Neuronal stem cell (in vitro differentiated cells): ENCODE data around the gene RITA1.

Source experiments
- DNase-seq: peaks from one replicate; pipeline ENCODE4 v3.0.0-alpha.2; 2013; ENCODE audit warnings: low spot score
- H2AFZ ChIP-seq: one replicate; pipeline ENCODE4 v1.6.1; 2013; ENCODE audit warnings: mild to moderate bottlenecking, low read length, inconsistent platforms
- H2AK5ac ChIP-seq: 2 replicates; pipeline ENCODE4 v1.6.1; 2013; ENCODE audit warnings: low read depth, mild to moderate bottlenecking, inconsistent platforms, low read length, moderate library complexity, mixed read lengths
- H2BK120ac ChIP-seq: 2 replicates; pipeline ENCODE4 v1.6.1; 2013; ENCODE audit warnings: low read depth, mild to moderate bottlenecking, inconsistent platforms, low read length, moderate library complexity, mixed read lengths
- H2BK12ac ChIP-seq: one replicate; pipeline ENCODE4 v1.6.1; 2013; ENCODE audit warnings: low read length, inconsistent platforms
- H2BK15ac ChIP-seq: 2 replicates; pipeline ENCODE4 v1.6.1; 2013; ENCODE audit warnings: mild to moderate bottlenecking, low read length, inconsistent platforms, mixed read lengths
- H2BK5ac ChIP-seq: one replicate; pipeline ENCODE4 v1.6.1; 2013; ENCODE audit warnings: inconsistent platforms, mild to moderate bottlenecking, low read length, moderate library complexity
- H3K14ac ChIP-seq: one replicate; pipeline ENCODE4 v1.6.1; 2013; ENCODE audit warnings: low read length, inconsistent platforms
- H3K18ac ChIP-seq: 2 replicates; pipeline ENCODE4 v1.6.1; 2013; ENCODE audit warnings: low read length, inconsistent platforms
- H3K23ac ChIP-seq: 2 replicates; pipeline ENCODE4 v1.6.1; 2013; ENCODE audit warnings: low read depth, mild to moderate bottlenecking, mixed read lengths, low read length, inconsistent platforms; ENCODE audit not compliant: poor library complexity
- H3K27ac ChIP-seq: replicated peaks from 3 replicates; pipeline ENCODE4 v1.5.1; 2013; ENCODE audit warnings: low read length, inconsistent platforms
- H3K27me3 ChIP-seq, 3 experiments: 2 replicates each; pipeline ENCODE4 v1.6.1; 2013; ENCODE audit warnings: low read length in 3 of 3, mild to moderate bottlenecking in 2 of 3, inconsistent platforms in 1 of 3, low read depth in 1 of 3, mixed read lengths in 1 of 3, moderate library complexity in 1 of 3; ENCODE audit not compliant: control insufficient read depth in 3 of 3, insufficient read depth in 3 of 3
- H3K36me3 ChIP-seq, 2 donors: replicated peaks in 1 of 2; 2 replicates each; pipeline ENCODE4 v1.6.1; 2013; ENCODE audit warnings: low read length in 2 of 2; ENCODE audit not compliant: control insufficient read depth in 2 of 2, insufficient read depth in 2 of 2
- H3K4ac ChIP-seq: 2 replicates; pipeline ENCODE4 v1.6.1; 2013; ENCODE audit warnings: inconsistent platforms, mild to moderate bottlenecking, low read length, moderate library complexity
- H3K4me1 ChIP-seq, 2 donors: 1 replicate in 1 of 2; 2 replicates in 1 of 2; pipeline ENCODE4 v1.6.1; 2013; ENCODE audit warnings: low read length in 2 of 2, low read depth in 1 of 2; ENCODE audit not compliant: control insufficient read depth in 2 of 2, insufficient read depth in 1 of 2
- H3K4me2 ChIP-seq: one replicate; pipeline ENCODE4 v1.6.1; 2013; ENCODE audit warnings: mild to moderate bottlenecking, low read length, inconsistent platforms; ENCODE audit not compliant: insufficient read depth, poor library complexity, severe bottlenecking
- H3K4me3 ChIP-seq, 2 donors: 2 replicates each; pipeline ENCODE4 v1.5.1; 2013; ENCODE audit warnings: low read length in 2 of 2, mild to moderate bottlenecking in 2 of 2, inconsistent platforms in 1 of 2, moderate library complexity in 1 of 2
- H3K79me1 ChIP-seq: one replicate; pipeline ENCODE4 v1.6.1; 2013; ENCODE audit warnings: low read depth, mild to moderate bottlenecking, inconsistent platforms, low read length, moderate library complexity
- H3K9ac ChIP-seq: one replicate; pipeline ENCODE4 v1.6.1; 2013; ENCODE audit warnings: mild to moderate bottlenecking, low read depth, low read length, inconsistent platforms; ENCODE audit not compliant: poor library complexity
- H3K9me3 ChIP-seq, 2 donors: replicated peaks in 1 of 2; 2 replicates each; pipeline versions ENCODE3 to v1.6.1; 2013; ENCODE audit warnings: low read length in 2 of 2, mild to moderate bottlenecking in 2 of 2, inconsistent platforms in 1 of 2, low read depth in 1 of 2, mixed read lengths in 1 of 2, moderate library complexity in 1 of 2; ENCODE audit not compliant: control insufficient read depth in 2 of 2, insufficient read depth in 1 of 2
- H4K8ac ChIP-seq: one replicate; pipeline ENCODE4 v1.6.1; 2013; ENCODE audit warnings: low read depth, mild to moderate bottlenecking, inconsistent platforms, low read length, moderate library complexity
- H4K91ac ChIP-seq: one replicate; pipeline ENCODE4 v1.6.1; 2013; ENCODE audit warnings: low read length, low read depth, mild to moderate bottlenecking, inconsistent platforms; ENCODE audit not compliant: poor library complexity
- WGBS, 2 donors: extraction: QIAGEN DNeasy Blood & Tissue Kit; methylation state at CpG; one replicate each; pipeline ENCODE4 v1.1.7; 2013; ENCODE audit warnings: missing lambda C conversion rate in 2 of 2, mixed read lengths in 1 of 2; ENCODE audit not compliant: insufficient read length in 2 of 2, insufficient replicate concordance in 1 of 2; ENCODE audit errors: extremely low coverage in 2 of 2; 5-methylcytosine and 5-hydroxymethylcytosine counted together

Gene RITA1

GRCh38 chr12:113232840-113233585, 47.5 kb downstream of the RITA1 start:
- no peak overlapping the region for H2BK5ac ChIP-seq
- DNase-seq = no peak

GRCh38 chr12:113233967-113234366, 48.4 kb downstream of the RITA1 start:
- WGBS, 2 donors = no CpG with 5 or more reads among the region's 4 CpGs
- H3K27ac ChIP-seq = no peak overlapping the region
- no peak overlapping the region for H3K23ac ChIP-seq
- no peaks in the 10 kb centered on the region for H3K79me1 ChIP-seq
- no peak overlapping the region for H4K91ac ChIP-seq
- H3K4me3 ChIP-seq = no peak overlapping the region
- no peak overlapping the region for H2BK5ac ChIP-seq
- H2BK12ac ChIP-seq = no peak overlapping the region
- H2AK5ac ChIP-seq = no peak overlapping the region
- peaks cover 3 to 5% of the 10 kb centered on the region in 2 donors for H3K9me3 ChIP-seq
- DNase-seq = no peak
- H3K14ac ChIP-seq = no peak overlapping the region
- no peak overlapping the region for H2AFZ ChIP-seq
- no peak overlapping the region for H3K9ac ChIP-seq
- H4K8ac ChIP-seq = no peak overlapping the region
- H3K36me3 ChIP-seq = peaks cover 12 to 21% of the 10 kb centered on the region in 2 donors
- no peak overlapping the region for H3K4ac ChIP-seq
- peaks cover 7 to 20% of the 10 kb centered on the region in 2 donors for H3K4me1 ChIP-seq
- H3K18ac ChIP-seq = no peak overlapping the region
- H2BK15ac ChIP-seq = no peak overlapping the region
- H3K4me2 ChIP-seq = no peak overlapping the region
- no peak overlapping the region for H2BK120ac ChIP-seq
- no peaks in the 10 kb centered on the region for H3K27me3 ChIP-seq

More at GRCh38 chr12:113232840-113233585, 47.5 kb downstream of the RITA1 start:
- Histone ChIP-seq H2AFZ (no peak overlapping the region), H4K8ac (no peak overlapping the region), H3K4me1 (peaks cover 10 to 20% of the 10 kb centered on the region in 2 donors), H4K91ac (no peak overlapping the region), H2AK5ac (peak overlapping the region; percentile 66), H3K36me3 (peaks cover 12 to 21% of the 10 kb centered on the region in 2 donors), H3K79me1 (no peaks in the 10 kb centered on the region), H3K9ac (no peak overlapping the region), H3K4me2 (no peak overlapping the region), H3K27ac (no peak overlapping the region), H3K9me3 (peaks cover 3 to 5% of the 10 kb centered on the region in 2 donors), H3K18ac (peak overlapping the region; percentile 55), H3K4ac (no peak overlapping the region), H3K23ac (no peak overlapping the region), H3K4me3 (peak overlapping the region in 1 of 2 donors; percentile 20), H2BK15ac (no peak overlapping the region), H3K27me3 (no peaks in the 10 kb centered on the region), H3K14ac (peak overlapping the region; percentile 58), H2BK120ac (no peak overlapping the region), H2BK12ac (no peak overlapping the region)
- no CpG with 5 or more reads among the region's 25 CpGs for WGBS, 2 donors

GRCh38 chr12:113234483-113234882, 49.0 kb downstream of the RITA1 start:
- Histone ChIP-seq H2AFZ (no peak overlapping the region), H3K4me2 (no peak overlapping the region), H4K91ac (no peak overlapping the region), H3K14ac (no peak overlapping the region), H3K9ac (no peak overlapping the region), H4K8ac (no peak overlapping the region), H3K23ac (no peak overlapping the region), H2BK15ac (no peak overlapping the region), H3K4me1 (peaks cover 3 to 20% of the 10 kb centered on the region in 2 donors), H3K79me1 (no peaks in the 10 kb centered on the region), H3K4me3 (no peak overlapping the region), H2AK5ac (no peak overlapping the region), H3K9me3 (peaks cover 3 to 5% of the 10 kb centered on the region in 2 donors), H3K27ac (no peak overlapping the region), H3K18ac (no peak overlapping the region), H2BK5ac (no peak overlapping the region), H3K36me3 (peaks cover 12 to 21% of the 10 kb centered on the region in 2 donors), H3K27me3 (no peaks in the 10 kb centered on the region), H2BK120ac (no peak overlapping the region), H2BK12ac (no peak overlapping the region), H3K4ac (no peak overlapping the region)
- no CpG with 5 or more reads among the region's 4 CpGs for WGBS, 2 donors
- no peak for DNase-seq

GRCh38 chr12:113235976-113236375, 50.5 kb downstream of the RITA1 start:
- no CpG with 5 or more reads among the region's 6 CpGs for WGBS, 2 donors
- H3K27me3 ChIP-seq = no peaks in the 10 kb centered on the region
- no peak overlapping the region for H3K27ac ChIP-seq
- no peak overlapping the region for H2AK5ac ChIP-seq
- no peak for DNase-seq
- no peak overlapping the region for H4K8ac ChIP-seq
- H2AFZ ChIP-seq = no peak overlapping the region
- H3K36me3 ChIP-seq = peaks cover 8 to 14% of the 10 kb centered on the region in 2 donors
- H3K4me1 ChIP-seq = peaks cover 0 to 20% of the 10 kb centered on the region in 2 donors
- H3K9me3 ChIP-seq = peaks cover under 1% of the 10 kb centered on the region in 2 donors
- H3K4ac ChIP-seq = no peak overlapping the region
- H2BK12ac ChIP-seq = no peak overlapping the region
- no peak overlapping the region for H3K23ac ChIP-seq
- H2BK120ac ChIP-seq = no peak overlapping the region
- H3K18ac ChIP-seq = no peak overlapping the region
- H3K4me3 ChIP-seq = no peak overlapping the region
- H2BK5ac ChIP-seq = no peak overlapping the region
- no peak overlapping the region for H3K9ac ChIP-seq
- no peak overlapping the region for H3K4me2 ChIP-seq
- no peak overlapping the region for H4K91ac ChIP-seq
- no peak overlapping the region for H2BK15ac ChIP-seq
- no peaks in the 10 kb centered on the region for H3K79me1 ChIP-seq
- H3K14ac ChIP-seq = no peak overlapping the region
